Endothelial cell of umbilical vein (primary cell): ENCODE measurements around the gene FOLR2. TPM values are rescaled to one million over a fixed set of nuclear protein-coding genes. Genes with fewer than 3 reads are reported as not detected.

Experiments used
- BruUV-seq: library from RNA; stranded (reverse); fragments of 400-500 nt; replicated peaks from 2 replicates; lab custom pipeline; 2021; lab: Mats Ljungman, UMichigan
- CTCF ChIA-PET: fragments of 300-600, 350-600 bp; sonication (Branson Sonifier 250); formaldehyde crosslinking; loops from one replicate; lab custom pipeline; 2021; ENCODE audit warnings: antibody characterized with exemption, inconsistent platforms; lab: Charles Lee
- POLR2A ChIA-PET: fragments of 300-600, 350-600 bp; sonication (Branson Sonifier 250); formaldehyde crosslinking; loops from one replicate; lab custom pipeline; 2021; ENCODE audit warnings: antibody characterized with exemption, inconsistent platforms; lab: Charles Lee
- DNase-seq: peaks from one replicate; pipeline ENCODE4 v3.0.0-alpha.2; 2011; ENCODE audit warnings: low read depth, low spot score
- FAIRE-seq: peaks from 2 replicates; lab custom pipeline; 2011; peaks lifted over from hg19 to GRCh38; lab: Jason Lieb, UNC
- H2AFZ ChIP-seq: 2 replicates; pipeline ENCODE4 v1.6.0; 2012; ENCODE audit warnings: low read depth, low read length, control low read depth, inconsistent platforms
- H3K27ac ChIP-seq: 2 replicates; pipeline ENCODE4 v1.5.1; 2011; ENCODE audit warnings: low read depth, mild to moderate bottlenecking, control low read depth, low read length, moderate library complexity; ENCODE audit not compliant: insufficient read depth
- H3K27me3 ChIP-seq, 2 experiments: 2 replicates each; pipeline versions ENCODE4 v1.6.0 to v1.6.1; 2011; ENCODE audit warnings: low read length in 2 of 2, mixed read lengths in 1 of 2; ENCODE audit not compliant: control insufficient read depth in 2 of 2, insufficient read depth in 2 of 2
- H3K36me3 ChIP-seq, 2 experiments: 2 replicates in 1 of 2; 3 replicates in 1 of 2; pipeline ENCODE4 v1.5.1; 2011; ENCODE audit warnings: low read length in 2 of 2, mild to moderate bottlenecking in 1 of 2, moderate library complexity in 1 of 2; ENCODE audit not compliant: control insufficient read depth in 2 of 2, insufficient read depth in 2 of 2; ENCODE audit errors: extremely low read depth in 1 of 2
- H3K4me1 ChIP-seq: 3 replicates; pipeline ENCODE4 v1.5.1; 2011; ENCODE audit warnings: mild to moderate bottlenecking, low read length; ENCODE audit not compliant: control insufficient read depth, insufficient read depth; ENCODE audit errors: extremely low read depth
- H3K4me2 ChIP-seq: 2 replicates; pipeline ENCODE4 v1.6.1; 2011; ENCODE audit warnings: low read length, control low read depth, mixed read lengths; ENCODE audit not compliant: insufficient read depth
- H3K4me3 ChIP-seq, 3 experiments: fragments of 200-600 bp in 1 of 3; sonication (generic), shearing (Covaris generic) in 1 of 3; replicated peaks in 1 of 3; 2 replicates each; pipeline ENCODE4 v1.5.1; 2011 to 2016; ENCODE audit warnings: control low read depth in 3 of 3, low read length in 3 of 3, mild to moderate bottlenecking in 2 of 3, inconsistent platforms in 1 of 3, low read depth in 1 of 3, moderate library complexity in 1 of 3; ENCODE audit not compliant: insufficient read depth in 1 of 3
- H3K79me2 ChIP-seq: 2 replicates; pipeline ENCODE4 v1.6.0; 2012; ENCODE audit warnings: low read length, inconsistent platforms; ENCODE audit not compliant: control insufficient read depth, insufficient read depth
- H3K9ac ChIP-seq: replicated peaks from 2 replicates; pipeline ENCODE3; 2011; ENCODE audit warnings: low read length, control low read depth; ENCODE audit not compliant: insufficient read depth; ENCODE audit errors: extremely low read depth
- H3K9me1 ChIP-seq: replicated peaks from 3 replicates; pipeline ENCODE4 v1.6.0; 2011; ENCODE audit warnings: mild to moderate bottlenecking, low read length; ENCODE audit not compliant: control insufficient read depth, insufficient read depth; ENCODE audit errors: extremely low read depth
- H3K9me3 ChIP-seq: replicated peaks from 2 replicates; pipeline ENCODE4 v1.5.1; 2012; ENCODE audit warnings: low read length, inconsistent platforms; ENCODE audit not compliant: control insufficient read depth, insufficient read depth
- H4K20me1 ChIP-seq: replicated peaks from 2 replicates; pipeline ENCODE3; 2011; ENCODE audit warnings: mild to moderate bottlenecking, low read length; ENCODE audit not compliant: control insufficient read depth, insufficient read depth; ENCODE audit errors: extremely low read depth
- CTCF ChIP-seq, 2 donors: IDR thresholded peaks; 1 replicate in 1 of 2; 2 replicates in 1 of 2; pipeline ENCODE4 v1.5.1; 2011; ENCODE audit warnings: low read length in 2 of 2, mild to moderate bottlenecking in 2 of 2, moderate library complexity in 2 of 2, control low read depth in 1 of 2, inconsistent platforms in 1 of 2, low read depth in 1 of 2; ENCODE audit not compliant: insufficient read depth in 1 of 2; ENCODE audit errors: extremely low read depth in 1 of 2
- FOS ChIP-seq: IDR thresholded peaks from 2 replicates; pipeline ENCODE4 v1.6.1; 2011; ENCODE audit warnings: mild to moderate bottlenecking, low read length, moderate library complexity, borderline replicate concordance; ENCODE audit not compliant: insufficient read depth
- GATA2 ChIP-seq: IDR thresholded peaks from 2 replicates; pipeline ENCODE4 v1.7.0; 2011; ENCODE audit warnings: low read depth, mild to moderate bottlenecking, moderate library complexity, mixed read lengths, low read length; ENCODE audit not compliant: insufficient read length, insufficient read depth
- MAX ChIP-seq: IDR thresholded peaks from 2 replicates; pipeline ENCODE4 v1.6.1; 2011; ENCODE audit not compliant: insufficient read depth, insufficient read length
- MYC ChIP-seq: IDR thresholded peaks from one replicate; pipeline ENCODE4 v1.6.1; 2011; ENCODE audit warnings: mild to moderate bottlenecking, low read depth, low read length
- POLR2A ChIP-seq: IDR thresholded peaks from 2 replicates; pipeline ENCODE4 v1.6.1; 2012; ENCODE audit warnings: low read depth, mild to moderate bottlenecking, control low read depth, low read length
- POLR2AphosphoS5 ChIP-seq: IDR thresholded peaks from 2 replicates; pipeline ENCODE4 v1.6.1; 2012; ENCODE audit warnings: low read depth, mild to moderate bottlenecking, control low read depth, low read length, moderate library complexity; ENCODE audit not compliant: insufficient read depth
- dilution Hi-C: fragments of 300-500 bp; cut with MboI; formaldehyde crosslinking; loops from one replicate; pipeline ENCODE4 v1.15.0; 2019; ENCODE audit warnings: low sequenced_read_pairs; ENCODE audit not compliant: extremely low pct_ligation_motif_present
- intact Hi-C: fragments of 100-400 bp; cut with micrococcal nuclease; formaldehyde crosslinking; loops from one replicate; pipeline ENCODE4 v1.10.0; 2022
- polyA plus RNA-seq, 4 experiments: library from polyadenylated mRNA; depleted of rRNA in 3 of 4; stranded (reverse) in 3 of 4; unstranded in 1 of 4; fragments of >200 nt; gene quantifications; 2 replicates each; pipeline versions ENCODE4 v1.2.1 to v1.2.3, GENCODE V29; 2011 to 2012; ENCODE audit warnings: missing spikeins in 1 of 4
- total RNA-seq: library from RNA; stranded (reverse); gene quantifications from 2 replicates; pipeline ENCODE4 v1.2.3, GENCODE V29; 2021

Gene FOLR2
- total and polyA plus RNA-seq, 2 donors (not counting 3 experiments of a cell fraction or from before 2014, with no cell fraction given): not detected

GRCh38 chr11:72179049-72179803, 37.4 kb upstream of the FOLR2 start:
- peaks cover 11% of the 10 kb centered on the region in 2 experiments for H3K27me3 ChIP-seq
- no peak overlapping the region for H3K27ac ChIP-seq
- no peak overlapping the region for H2AFZ ChIP-seq
- CTCF ChIA-PET: interaction anchor here (1.0 to 2.4 kb wide), 2 partner anchors 36 to 154 kb away, joined by 3 to 14 read pairs; no protein-coding TSS in a partner anchor
- dilution Hi-C loops: no loop called here
- no peaks in the 10 kb centered on the region for H3K36me3 ChIP-seq
- POLR2A ChIA-PET: no interaction called here
- no peaks in the 10 kb centered on the region for H3K4me1 ChIP-seq
- H3K4me3 ChIP-seq: no peak overlapping the region
- FAIRE-seq: no peak
- no peak overlapping the region for H3K9ac ChIP-seq
- intact Hi-C loops: no loop called here
- no peaks in the 10 kb centered on the region for H4K20me1 ChIP-seq
- H3K9me1 ChIP-seq: no peaks in the 10 kb centered on the region
- BruUV-seq: no TSS peak
- no peak for DNase-seq
- H3K4me2 ChIP-seq: no peak overlapping the region
- TF ChIP-seq GATA2 (no peak), POLR2A (no peak), FOS (no peak), MAX (no peak), CTCF (IDR thresholded peaks at IDR 0.05; ENCODE audit: extremely low read depth in 1 of 2, insufficient read depth in 1 of 2, low read depth in 1 of 2, low read length in 2 of 2) (no peak), POLR2AphosphoS5 (no peak), MYC (no peak)
- H3K79me2 ChIP-seq: no peaks in the 10 kb centered on the region
- no peaks in the 10 kb centered on the region for H3K9me3 ChIP-seq
